ENCODE results near the gene NUP62. TPM values are rescaled to one million over a fixed set of nuclear protein-coding genes. Genes with fewer than 3 reads are reported as not detected.

NUP62 gene
- total RNA-seq, 4 donors from 2014 or later, result 25.8 to 29.2 (median 27.6) TPM

DNA sequence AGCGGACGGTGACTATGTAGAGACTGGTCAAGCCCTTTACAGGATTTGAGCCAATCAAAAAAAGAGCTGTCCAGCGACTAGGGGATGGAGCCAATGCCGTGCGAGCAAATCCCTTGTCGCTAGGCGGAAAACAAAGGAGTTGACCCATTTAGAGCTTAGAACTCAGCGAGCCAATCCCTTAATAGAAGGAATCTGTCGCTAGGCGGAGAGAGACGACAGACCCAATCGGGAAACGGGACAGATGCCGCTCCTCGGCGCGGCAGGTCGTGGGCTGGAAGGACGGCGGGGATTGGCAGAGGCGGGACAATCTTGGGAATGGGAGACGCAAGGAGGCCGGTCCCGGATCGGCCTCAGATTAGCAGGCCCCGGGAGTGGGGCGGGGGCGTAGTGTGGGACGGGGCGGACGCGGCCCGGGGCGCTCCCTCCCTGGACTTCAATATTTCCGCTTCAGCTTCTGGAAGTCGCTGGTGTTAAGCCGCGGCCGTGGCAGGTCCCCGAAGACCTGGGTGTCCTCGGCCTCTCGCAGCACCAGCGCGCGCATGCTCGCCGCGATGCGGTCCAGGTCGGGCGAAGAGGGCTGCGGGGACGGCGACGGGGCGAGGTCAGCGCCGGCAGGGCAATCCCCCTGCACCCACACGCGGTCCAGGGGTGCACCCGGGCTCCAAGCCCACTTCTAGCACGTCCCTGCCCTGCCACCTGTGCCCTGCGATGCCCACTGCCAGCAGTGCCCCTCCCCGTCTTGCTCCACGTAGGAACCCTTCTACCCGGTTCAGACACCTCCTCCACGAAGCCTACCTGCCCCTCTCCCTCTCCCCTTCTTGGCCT lies 59.6 kb downstream of the NUP62 start:
- TF ChIP-seq, protein P1, sequence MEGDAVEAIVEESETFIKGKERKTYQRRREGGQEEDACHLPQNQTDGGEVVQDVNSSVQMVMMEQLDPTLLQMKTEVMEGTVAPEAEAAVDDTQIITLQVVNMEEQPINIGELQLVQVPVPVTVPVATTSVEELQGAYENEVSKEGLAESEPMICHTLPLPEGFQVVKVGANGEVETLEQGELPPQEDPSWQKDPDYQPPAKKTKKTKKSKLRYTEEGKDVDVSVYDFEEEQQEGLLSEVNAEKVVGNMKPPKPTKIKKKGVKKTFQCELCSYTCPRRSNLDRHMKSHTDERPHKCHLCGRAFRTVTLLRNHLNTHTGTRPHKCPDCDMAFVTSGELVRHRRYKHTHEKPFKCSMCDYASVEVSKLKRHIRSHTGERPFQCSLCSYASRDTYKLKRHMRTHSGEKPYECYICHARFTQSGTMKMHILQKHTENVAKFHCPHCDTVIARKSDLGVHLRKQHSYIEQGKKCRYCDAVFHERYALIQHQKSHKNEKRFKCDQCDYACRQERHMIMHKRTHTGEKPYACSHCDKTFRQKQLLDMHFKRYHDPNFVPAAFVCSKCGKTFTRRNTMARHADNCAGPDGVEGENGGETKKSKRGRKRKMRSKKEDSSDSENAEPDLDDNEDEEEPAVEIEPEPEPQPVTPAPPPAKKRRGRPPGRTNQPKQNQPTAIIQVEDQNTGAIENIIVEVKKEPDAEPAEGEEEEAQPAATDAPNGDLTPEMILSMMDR (IDR thresholded peaks at IDR 0.05; ENCODE audit: low read depth), result no peak

DNA sequence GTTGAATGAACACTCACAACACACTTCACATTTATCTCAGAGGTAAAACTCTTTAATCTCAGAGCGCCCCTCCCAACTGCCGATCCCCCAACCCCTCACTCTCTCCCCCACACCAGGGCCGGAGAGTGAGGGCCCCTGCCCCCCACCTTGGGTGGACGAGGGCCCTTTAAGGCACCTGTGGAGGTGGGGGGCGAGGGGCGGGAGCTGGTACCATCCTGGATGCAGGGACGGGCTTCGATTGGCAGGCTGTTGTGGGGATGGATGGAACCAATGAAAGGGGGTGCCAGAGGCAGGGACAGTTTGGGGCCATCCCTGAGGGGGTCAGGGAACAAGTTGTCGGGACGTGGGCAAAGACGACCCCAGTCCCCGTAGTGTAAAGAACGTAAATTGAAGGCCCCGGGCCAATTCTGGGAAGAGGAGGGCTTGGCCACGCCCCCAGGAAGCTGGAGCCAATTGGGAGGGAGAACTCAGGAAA lies 60.3 kb downstream of the NUP62 start:
- TF ChIP-seq, protein P1 (IDR thresholded peaks at IDR 0.05; ENCODE audit: low read depth), result no peak

DNA sequence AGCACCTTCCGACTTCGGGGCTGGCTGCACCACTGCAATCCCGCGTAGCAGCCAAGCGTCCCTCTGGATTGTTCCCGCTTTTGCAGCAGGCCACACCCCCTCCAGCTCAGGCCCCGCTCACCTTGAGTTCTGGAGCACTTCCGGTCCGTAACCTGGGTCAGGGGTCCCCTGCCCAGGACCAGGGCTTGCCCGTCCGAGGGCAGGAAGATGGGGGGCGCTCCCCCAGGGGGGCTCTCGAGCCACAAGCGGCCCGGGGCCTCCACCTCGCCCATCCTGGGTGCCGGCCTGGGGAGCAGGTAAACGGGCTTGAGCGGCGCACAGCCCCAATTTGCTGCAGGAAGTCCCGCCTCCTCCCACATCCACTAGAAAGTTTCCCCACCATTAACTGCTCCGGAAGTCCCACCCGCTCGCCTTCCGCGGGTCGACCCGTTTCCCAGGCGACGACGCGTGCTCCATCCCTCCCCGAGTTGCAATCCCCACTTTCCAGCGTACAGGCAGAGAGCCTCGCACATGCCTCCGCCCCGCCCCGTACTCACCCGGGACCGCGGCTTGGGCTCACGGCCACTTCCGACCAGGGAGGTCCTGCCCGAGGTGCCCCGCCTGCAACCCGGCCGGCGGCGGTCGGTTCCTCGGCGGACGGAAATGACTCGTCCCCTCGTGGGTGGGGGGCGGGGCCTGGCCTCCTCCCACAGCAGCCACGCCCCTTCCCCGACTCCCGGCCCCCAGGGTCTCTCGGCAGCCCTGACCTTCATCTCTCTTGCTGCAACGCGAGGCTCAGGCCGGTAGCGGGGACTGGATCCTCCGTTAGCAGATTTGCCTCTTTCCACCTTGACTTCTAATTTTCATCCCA lies 62.1 kb downstream of the NUP62 start, which contains the start of gene PNKP:
TSS of gene PNKP (minus strand) at position 644 of the 850 bp plus-strand sequence. CDS start at position 272, 372 bp downstream.
- TF ChIP-seq, protein P1 (IDR thresholded peaks at IDR 0.05; ENCODE audit: low read depth), result no peak

DNA sequence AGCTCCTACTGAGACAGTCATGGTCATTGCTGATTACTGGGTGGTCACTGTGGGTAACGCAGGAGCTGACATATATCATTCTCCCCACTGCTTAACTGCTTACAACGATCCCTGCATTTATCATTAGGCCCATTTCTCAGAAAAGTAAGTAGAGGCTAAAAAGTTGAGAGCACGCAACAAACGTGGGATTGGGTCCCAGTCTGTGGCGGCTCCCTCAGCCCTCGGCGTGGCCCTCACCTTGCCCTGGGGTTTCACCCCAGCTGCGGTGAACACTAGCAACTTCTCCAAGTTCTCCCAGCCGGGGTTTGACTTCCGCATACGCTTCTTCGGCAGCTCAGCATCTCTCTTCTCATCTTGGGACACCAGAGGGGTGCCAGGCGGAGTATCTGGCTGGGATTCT lies 64.4 kb downstream of the NUP62 start:
- TF ChIP-seq, protein P1 (IDR thresholded peaks at IDR 0.05; ENCODE audit: low read depth), result no peak

DNA sequence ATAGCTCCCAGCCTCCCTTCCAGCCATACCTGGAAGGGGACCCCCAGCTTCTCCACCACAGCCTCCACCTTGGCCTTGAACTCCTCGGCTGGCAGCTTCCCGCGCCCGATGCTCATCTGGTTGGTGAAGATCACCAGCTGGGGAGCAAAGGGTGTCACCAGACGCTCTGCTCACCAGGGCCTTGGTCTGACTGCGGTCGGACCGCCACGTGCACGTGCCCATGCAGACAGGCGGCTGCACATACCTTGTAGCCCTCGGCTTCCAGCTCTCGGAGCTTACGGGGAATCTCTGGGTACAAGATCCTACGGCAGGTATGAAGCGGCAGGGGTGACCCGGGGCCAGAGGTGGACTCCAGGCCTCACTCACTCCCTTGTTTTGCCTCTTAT lies 65.4 kb downstream of the NUP62 start:
- TF ChIP-seq, protein P1 (IDR thresholded peaks at IDR 0.05; ENCODE audit: low read depth), result no peak

DNA sequence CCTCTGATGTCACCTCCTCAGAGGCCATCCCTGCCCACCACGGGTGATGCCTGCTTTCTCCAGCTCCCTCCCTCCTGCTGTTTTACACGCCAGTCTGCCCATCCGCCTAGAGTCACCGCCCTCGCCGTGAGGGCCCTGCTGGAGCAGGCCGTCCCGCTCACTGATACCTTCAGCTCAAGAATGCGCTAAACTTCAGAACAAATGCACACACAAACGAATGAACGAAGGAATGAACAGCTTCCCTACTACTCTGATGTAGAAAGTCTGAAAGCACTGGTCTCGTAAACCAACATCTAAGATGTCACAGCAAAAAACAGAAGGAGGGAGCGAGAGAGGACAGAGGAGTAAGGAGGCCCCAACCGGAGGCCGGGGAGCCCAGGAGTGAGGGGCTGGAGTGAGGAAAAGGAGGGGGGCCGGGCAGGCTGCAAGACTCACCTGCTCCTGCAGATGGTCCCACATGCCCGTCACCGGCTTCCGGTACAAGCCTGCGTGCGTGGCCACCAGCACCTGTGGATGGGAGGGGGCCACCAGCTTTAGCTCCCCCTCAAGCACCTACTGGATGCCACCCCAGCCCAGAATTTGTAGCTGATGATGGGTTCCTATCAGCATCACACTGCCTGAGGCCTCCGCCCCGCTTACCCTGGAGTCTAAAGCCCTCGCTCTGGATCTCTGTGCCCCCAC lies 65.9 kb downstream of the NUP62 start:
- TF ChIP-seq, protein P1 (IDR thresholded peaks at IDR 0.05; ENCODE audit: low read depth), result no peak

Measured in subcutaneous adipose tissue (tissue), 4 donors.